ENCODE data around the gene MAP3K19. TPM values are rescaled to one million over a fixed set of nuclear protein-coding genes. Genes with fewer than 3 reads are reported as not detected.

The MAP3K19 gene
- total and polyA plus RNA-seq, 2 of the 8 experiments (the other 6 are each of a cell fraction or from before 2014, with no cell fraction given) = not detected

- H2AFZ ChIP-seq (ENCODE audit: low read length) = no peak overlapping the region
- DNase-seq (ENCODE audit: low read depth in 1 of 2, low spot score in 2 of 2) (no peak), FAIRE-seq (no peak)
- H3K79me2 ChIP-seq (ENCODE audit: control insufficient read depth in 1 of 2, insufficient read depth in 2 of 2, low read length in 2 of 2) = peaks cover 4 to 65% of the 10 kb centered on the region in 2 experiments
- no peak overlapping the region for H4K5ac ChIP-seq (ENCODE audit: insufficient read length, low read depth, low read length)
- no peak overlapping the region for H4K8ac ChIP-seq (ENCODE audit: extremely low read depth, insufficient read depth, low read length)
- H2BK12ac ChIP-seq (ENCODE audit: low read depth, low read length) = no peak overlapping the region
- H3K4ac ChIP-seq (replicated peaks; ENCODE audit: insufficient read length, low read depth, low read length) = no peak overlapping the region
- no peak overlapping the region for H3K23ac ChIP-seq (ENCODE audit: insufficient read length)
- no peak overlapping the region for H2AK5ac ChIP-seq (ENCODE audit: low read depth, low read length)
- no peak overlapping the region for H3K18ac ChIP-seq (ENCODE audit: extremely low read depth, low read length)
- peaks cover 4% of the 10 kb centered on the region for H3K23me2 ChIP-seq (ENCODE audit: low read depth, low read length)
- no peak overlapping the region for H2BK120ac ChIP-seq (replicated peaks; ENCODE audit: low read depth, low read length)
- no peak overlapping the region for H3K14ac ChIP-seq (ENCODE audit: insufficient read length)
- H3K27ac ChIP-seq (ENCODE audit: low read depth, low read length) = no peak overlapping the region
- WGBS, 2 experiments (ENCODE audit: extremely low coverage in 1 of 2, insufficient coverage in 1 of 2, insufficient read length in 1 of 2, insufficient replicate concordance in 2 of 2, low coverage in 1 of 2, low lambda C conversion rate in 2 of 2, missing lambda C conversion rate in 1 of 2) = 88% methylated on average over 2 of the region's 2 CpGs; no CpG with 5 or more reads in 1 of the 2 experiments
- no peaks in the 10 kb centered on the region for H3K9me3 ChIP-seq (ENCODE audit: insufficient read depth in 2 of 2, low read depth in 1 of 2, low read length in 1 of 2)
- H3K27me3 ChIP-seq (replicated peaks in 1 of 4; ENCODE audit: control insufficient read depth in 3 of 4, extremely low read depth in 1 of 4, insufficient read depth in 3 of 4, low read length in 3 of 4) = no peaks in the 10 kb centered on the region
- ChIA-PET POLR2A (ENCODE audit: partially characterized antibody) (interaction anchor here (0.8 kb wide), 1 partner anchor 15 kb away, joined by 3 read pairs; no protein-coding TSS in a partner anchor), CTCF (ENCODE audit: partially characterized antibody) (interaction anchor here (0.6 to 3.7 kb wide), 3 partner anchors 12 to 217 kb away, joined by 3 to 14 read pairs (median 3); no protein-coding TSS in a partner anchor)
- peaks cover 0 to 3% of the 10 kb centered on the region in 2 experiments for H4K20me1 ChIP-seq (replicated peaks in 1 of 2; ENCODE audit: control insufficient read depth in 1 of 2, insufficient read depth in 2 of 2, low read length in 2 of 2)
- no peak overlapping the region for H3K9ac ChIP-seq (replicated peaks in 1 of 4; ENCODE audit: extremely low read depth in 1 of 4, low read depth in 3 of 4, low read length in 3 of 4)
- H3K4me3 ChIP-seq (ENCODE audit: extremely low read depth in 1 of 4, insufficient read depth in 2 of 4, low read depth in 3 of 4, low read length in 4 of 4) = no peak overlapping the region
- H3K79me1 ChIP-seq (ENCODE audit: low read depth, low read length) = no peaks in the 10 kb centered on the region; the same call in 1 of the 2 replicates
- no peak overlapping the region for H2BK5ac ChIP-seq (ENCODE audit: low read depth, low read length)
- no peak overlapping the region for H3K4me2 ChIP-seq (ENCODE audit: insufficient read depth in 1 of 2, low read depth in 2 of 2, low read length in 2 of 2)
- no peak overlapping the region for H2BK15ac ChIP-seq (ENCODE audit: low read length)
- peaks cover 0 to 10% (median 3%) of the 10 kb centered on the region in 4 experiments; a peak in 4 of 8 replicates for H3K36me3 ChIP-seq (ENCODE audit: control insufficient read depth in 2 of 4, insufficient read depth in 4 of 4, low read length in 3 of 4)
- no peak overlapping the region for H4K91ac ChIP-seq (replicated peaks; ENCODE audit: insufficient read length, low read length)
- H3K56ac ChIP-seq (replicated peaks; ENCODE audit: insufficient read length, low read depth, low read length) = no peak overlapping the region
- H3K4me1 ChIP-seq (replicated peaks in 1 of 4; ENCODE audit: control insufficient read depth in 3 of 4, insufficient read depth in 4 of 4, low read length in 3 of 4) = peaks cover 0 to 6% (median 2%) of the 10 kb centered on the region in 4 experiments; a peak in 2 of 7 replicates
- no peak overlapping the region for H2BK20ac ChIP-seq (ENCODE audit: low read length)
- no peak for TF ChIP-seq FOSL1 (IDR thresholded peaks at IDR 0.05; ENCODE audit: insufficient read depth, low read depth, low read length)
- TF ChIP-seq CHD2 (IDR thresholded peaks at IDR 0.05; ENCODE audit: low read length) = no peak
- TF ChIP-seq HDAC2 (IDR thresholded peaks at IDR 0.05; ENCODE audit: borderline replicate concordance in 1 of 2, low read depth in 2 of 2, low read length in 2 of 2) = no peak
- no peak for TF ChIP-seq JUND (IDR thresholded peaks at IDR 0.05; ENCODE audit: low read length)
- no peak for TF ChIP-seq NRF1 (IDR thresholded peaks at IDR 0.05; ENCODE audit: low read depth, low read length)
Measured at GRCh38 chr2:135055182-135055786, 8.0 kb upstream of the MAP3K19 start.

All from H1 (cell line).